ENCODE results near the gene GOLGA6C.
"Not testable (repeated sequence)": the region's sequence is repeated elsewhere in the genome, so short reads cannot be mapped to it uniquely, and the experiment has no call there.

The GOLGA6C gene

DNA sequence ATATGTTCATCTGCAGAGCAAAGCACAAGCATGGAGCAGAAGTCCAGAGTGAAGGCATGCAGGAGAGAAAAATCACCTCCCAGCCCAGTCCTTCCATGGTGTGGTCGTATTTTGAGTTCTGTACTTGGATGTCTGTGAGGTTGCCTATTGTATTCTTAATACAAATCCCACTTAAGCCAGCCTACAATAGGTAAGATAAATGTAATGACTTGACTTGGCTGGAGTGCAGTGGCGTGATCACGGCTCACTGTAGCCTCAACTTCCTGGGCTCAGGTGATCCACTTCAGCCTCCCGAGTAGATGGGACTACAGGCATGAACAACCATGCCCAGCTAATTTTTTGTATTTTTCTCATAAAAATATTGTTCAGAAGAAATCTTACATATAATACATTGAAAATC is 6.8 kb upstream of the GOLGA6C start:
- DNase-seq (ENCODE audit: low read depth in 1 of 2, low spot score in 1 of 2), result not testable (repeated sequence)

DNA sequence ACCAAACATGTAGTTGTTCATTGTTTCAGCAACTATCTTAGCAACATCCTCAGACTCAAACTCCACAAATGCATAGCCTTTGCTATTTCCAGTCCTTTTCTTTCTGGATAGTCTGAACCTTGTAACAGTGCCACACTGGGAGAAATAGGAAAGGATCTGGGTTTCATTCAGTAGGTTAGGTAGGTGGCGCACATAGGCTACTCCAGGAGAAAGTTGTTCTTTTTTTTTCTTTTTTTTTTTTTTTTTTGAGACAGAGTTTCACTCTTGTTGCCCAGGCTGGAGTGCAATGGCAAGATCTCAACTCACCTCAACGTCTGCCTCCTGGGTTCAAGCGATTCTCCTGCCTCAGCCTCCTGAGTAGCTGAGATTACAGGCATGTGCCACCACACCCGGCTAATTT is 5.8 kb upstream of the GOLGA6C start:
- not testable (repeated sequence) for DNase-seq (ENCODE audit: low read depth in 1 of 2, low spot score in 1 of 2)

DNA sequence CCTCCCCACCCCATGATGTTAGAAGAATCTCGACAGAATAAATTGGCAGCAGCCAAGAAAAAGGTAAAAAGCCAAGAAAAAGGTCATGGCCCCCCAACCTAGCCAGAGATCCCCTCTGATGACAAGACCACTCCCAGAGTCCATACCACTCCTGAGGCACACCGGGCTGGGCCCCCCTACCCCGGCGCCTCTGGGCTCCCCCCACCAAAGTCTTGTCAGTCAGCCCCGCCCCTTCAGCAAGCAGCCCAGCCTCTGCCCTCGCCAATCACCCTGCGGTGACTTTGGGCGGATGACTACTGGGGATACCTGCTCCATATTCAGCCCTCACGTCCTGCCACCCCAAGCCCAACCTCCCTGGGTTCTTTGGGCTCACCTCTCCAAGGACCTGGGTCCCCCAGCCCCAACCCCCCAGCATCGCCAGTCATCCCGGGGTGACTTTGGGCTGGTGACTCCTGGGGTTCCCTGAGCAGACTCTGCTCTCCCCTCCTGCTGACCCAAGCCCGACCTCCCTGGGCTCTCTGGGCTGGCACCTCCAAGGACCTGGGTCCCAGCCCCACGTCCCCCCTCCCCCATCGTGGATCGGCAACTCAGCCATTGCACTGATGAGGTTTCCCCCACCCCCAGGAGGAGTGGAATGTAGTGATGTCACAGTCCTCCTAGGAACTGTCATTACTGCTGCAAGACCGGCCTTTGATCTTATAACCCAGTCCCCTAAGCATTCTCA is 648 bp downstream of the GOLGA6C start:
- DNase-seq (ENCODE audit: low read depth in 1 of 2, low spot score in 1 of 2), result not testable (repeated sequence)

DNA sequence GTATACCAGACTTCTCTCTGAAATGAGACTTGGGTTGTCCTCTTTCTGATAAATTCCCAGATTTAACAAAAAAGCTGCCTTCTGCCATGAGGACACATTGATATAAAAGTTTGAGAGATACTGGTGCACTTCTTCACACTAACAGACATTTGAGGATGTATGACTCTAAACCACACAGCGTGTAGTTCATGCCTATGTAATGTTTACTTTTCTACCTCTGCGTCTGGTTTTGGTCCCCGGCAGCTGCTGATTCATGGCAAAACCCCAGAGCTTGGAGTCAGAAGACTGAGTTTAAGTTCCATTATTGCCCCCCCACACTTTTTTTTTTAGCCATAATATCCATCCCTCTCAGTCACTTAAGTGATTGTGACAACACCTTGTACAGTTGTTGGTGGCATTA is 1.7 kb downstream of the GOLGA6C start:
- DNase-seq (ENCODE audit: low read depth in 1 of 2, low spot score in 1 of 2), result not testable (repeated sequence)

DNA sequence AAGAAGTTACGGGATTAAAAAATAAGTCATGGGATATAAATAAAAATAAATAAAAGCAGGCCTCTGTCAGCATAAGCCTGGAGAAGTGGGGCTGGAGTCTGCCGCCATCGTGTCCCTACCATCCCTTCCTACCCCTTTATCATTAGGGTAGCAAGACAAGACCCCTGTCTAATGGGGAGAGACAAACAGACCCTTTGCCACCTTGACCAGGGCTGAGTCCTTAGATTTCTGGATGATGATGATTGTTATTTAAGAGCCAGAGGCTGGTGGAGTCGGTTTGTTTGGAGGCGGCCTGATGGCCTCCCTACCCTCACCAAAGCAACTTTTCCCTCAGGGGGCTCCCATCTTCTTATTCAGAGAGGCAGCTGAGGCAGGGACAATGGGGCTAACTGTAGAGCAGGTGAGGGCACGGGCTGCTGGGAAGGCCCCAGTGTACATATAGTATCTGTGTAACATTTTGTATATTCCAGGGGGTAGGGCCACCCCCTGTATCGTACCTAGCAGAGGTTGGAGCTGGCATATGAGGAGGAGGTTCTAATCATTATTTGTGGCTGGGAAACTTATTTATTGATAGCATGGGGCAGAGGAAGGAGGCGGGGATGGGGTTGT is 15.7 kb downstream of the GOLGA6C start:
- DNase-seq (ENCODE audit: low read depth in 1 of 2, low spot score in 1 of 2), result not testable (repeated sequence)

DNA sequence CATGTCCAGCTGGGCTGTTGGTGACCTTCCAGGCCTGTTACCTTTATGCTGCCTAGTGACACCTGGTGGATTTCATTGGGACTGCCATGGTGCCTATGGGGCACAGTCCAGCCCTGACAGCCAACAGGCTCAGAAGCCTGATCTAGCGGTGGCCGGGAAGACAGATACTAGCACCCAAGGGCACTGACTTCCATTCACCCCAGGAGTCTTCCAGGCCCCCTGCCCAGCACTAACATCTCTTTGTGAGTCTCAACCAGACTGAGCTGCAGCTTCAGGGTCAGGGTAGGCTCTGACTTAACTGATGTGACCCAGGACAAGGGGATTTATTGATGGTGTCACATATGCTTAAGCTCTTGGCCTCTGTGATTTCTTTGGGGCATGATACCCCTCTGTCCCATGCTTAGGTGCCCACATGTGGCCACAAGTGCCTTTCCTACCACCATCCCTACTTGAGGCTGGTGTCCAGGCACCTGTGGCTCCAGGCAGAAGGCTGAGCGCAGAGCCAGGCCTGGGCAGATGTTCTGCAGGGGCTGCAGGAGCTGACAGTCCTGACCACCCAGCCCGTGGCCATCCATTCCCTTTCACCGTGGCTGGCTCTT is 16.5 kb downstream of the GOLGA6C start:
- peak in 1 of 2 donors; percentile 42 for DNase-seq (ENCODE audit: low read depth in 1 of 2, low spot score in 1 of 2)

DNA sequence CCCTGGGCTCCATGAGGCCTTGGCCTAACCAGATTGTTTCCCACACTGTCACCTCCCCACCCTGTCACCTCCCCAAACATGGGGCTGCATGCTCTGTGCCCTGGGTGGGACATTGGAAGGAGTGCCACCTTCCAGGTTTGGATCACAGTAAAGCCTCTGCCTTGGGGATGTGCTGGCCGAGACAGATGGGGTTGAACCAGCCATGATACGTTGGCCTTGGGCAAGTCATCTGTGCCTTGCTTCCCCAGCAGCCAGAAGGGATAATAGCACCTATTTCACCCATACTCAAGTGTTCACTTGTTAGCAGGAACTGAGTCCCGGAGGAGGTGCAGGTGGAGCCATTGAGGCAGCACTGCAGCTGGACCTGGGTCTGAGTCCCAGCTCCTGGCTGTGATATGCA is 17.5 kb downstream of the GOLGA6C start:
- DNase-seq (ENCODE audit: low read depth in 1 of 2, low spot score in 1 of 2), result not testable (repeated sequence)

DNA sequence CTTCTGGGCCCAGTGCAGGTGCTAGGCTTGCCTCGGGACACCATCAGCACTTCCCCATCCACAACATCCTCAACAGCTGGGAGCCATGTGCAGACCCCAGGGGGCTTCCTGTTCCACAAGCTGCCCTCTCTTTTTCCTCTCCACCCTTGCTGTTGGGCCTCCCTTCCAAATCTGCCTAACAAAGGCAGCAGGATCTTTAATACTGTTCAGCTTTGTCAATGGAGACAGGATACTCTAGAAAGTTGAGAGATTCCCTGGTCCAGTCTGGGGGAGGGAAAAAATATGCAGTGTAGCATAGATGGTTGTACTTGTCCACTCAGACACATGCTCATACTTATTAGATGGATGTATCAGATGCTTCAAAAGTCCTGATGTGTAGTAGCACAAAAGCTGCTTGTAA is 20.4 kb downstream of the GOLGA6C start:
- not testable (repeated sequence) for DNase-seq (ENCODE audit: low read depth in 1 of 2, low spot score in 1 of 2)

DNA sequence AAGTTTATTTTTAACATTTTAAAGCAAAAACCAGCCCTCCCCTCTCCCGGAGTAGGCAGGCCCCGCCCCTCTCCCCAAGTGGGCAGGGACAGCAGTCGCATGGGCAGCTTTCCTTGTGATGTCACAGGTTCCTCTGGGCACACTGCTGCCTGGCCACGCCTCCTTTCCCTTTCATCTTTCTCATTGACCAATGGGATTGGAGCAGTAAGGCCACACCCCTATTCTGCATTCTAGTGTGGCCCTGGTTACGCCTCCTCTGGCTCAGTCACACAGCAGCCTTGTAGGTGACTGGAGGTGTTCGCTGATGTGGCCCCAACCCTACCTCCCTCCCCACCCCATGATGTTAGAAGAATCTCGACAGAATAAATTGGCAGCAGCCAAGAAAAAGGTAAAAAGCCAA is 24.4 kb downstream of the GOLGA6C start, which contains the start of gene GOLGA6D:
GOLGA6D (plus strand) TSS at position 264 of the 400 bp plus-strand sequence; CDS start at position 305, 41 bp downstream.
- DNase-seq (ENCODE audit: low read depth in 1 of 2, low spot score in 1 of 2), result not testable (repeated sequence)

DNA sequence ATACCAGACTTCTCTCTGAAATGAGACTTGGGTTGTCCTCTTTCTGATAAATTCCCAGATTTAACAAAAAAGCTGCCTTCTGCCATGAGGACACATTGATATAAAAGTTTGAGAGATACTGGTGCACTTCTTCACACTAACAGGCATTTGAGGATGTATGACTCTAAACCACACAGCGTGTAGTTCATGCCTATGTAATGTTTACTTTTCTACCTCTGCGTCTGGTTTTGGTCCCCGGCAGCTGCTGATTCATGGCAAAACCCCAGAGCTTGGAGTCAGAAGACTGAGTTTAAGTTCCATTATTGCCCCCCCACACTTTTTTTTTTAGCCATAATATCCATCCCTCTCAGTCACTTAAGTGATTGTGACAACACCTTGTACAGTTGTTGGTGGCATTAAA is 26.0 kb downstream of the GOLGA6C start:
- not testable (repeated sequence) for DNase-seq (ENCODE audit: low read depth in 1 of 2, low spot score in 1 of 2)

DNA sequence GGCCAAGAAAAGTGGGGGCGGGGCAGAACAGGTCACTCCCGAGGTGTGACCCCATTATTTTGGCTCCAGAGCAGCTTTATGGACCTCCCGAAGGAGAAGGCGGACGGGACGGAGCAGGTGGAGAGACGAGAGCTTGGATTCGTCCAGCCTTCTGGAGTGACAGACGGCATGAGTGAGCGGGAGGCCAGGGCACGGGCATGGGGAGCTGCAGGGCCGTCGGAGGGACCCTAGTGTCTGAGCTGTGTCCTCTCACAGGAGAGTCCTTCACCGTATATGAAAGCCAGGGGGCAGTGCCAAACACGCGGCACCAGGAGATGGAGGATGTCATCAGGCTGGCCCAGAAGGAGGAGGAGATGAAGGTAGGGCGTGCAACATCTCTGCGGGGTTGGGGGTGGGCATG is 35.5 kb downstream of the GOLGA6C start:
- not testable (repeated sequence) for DNase-seq (ENCODE audit: low read depth in 1 of 2, low spot score in 1 of 2)

DNA sequence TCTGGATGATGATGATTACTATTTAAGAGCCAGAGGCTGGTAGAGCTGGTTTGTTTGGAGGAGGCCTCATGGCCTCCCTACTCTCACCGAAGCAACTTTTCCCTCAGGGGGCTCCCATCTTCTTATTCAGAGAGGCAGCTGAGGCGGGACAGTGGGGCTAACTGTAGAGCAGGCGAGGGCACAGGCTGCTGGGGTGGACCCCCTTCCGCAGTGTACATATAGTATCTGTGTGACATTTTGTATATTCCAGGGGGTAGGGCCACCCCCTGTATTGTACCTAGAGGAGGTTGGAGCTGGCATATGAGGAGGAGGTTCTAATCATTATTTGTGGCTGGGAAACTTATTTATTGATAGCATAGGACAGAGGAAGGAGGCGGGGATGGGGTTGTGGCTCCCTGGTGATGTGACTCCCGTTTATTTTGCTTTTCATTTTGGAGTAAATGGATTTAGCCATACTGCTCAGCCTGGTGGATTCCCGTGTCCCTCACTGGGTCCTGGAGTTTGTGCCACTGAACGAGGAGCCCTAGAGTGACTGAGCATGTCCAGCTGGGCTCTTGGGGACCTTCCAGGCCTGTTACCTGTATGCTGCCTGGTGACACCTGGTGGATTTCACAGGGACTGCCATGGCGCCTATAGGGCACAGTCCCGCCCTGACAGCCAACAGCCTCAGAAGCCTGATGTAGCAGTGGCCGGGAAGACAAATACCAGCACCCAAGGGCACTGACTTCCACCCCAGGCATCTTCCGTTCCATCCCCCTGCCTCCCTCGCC is 40.6 kb downstream of the GOLGA6C start:
- not testable (repeated sequence) for DNase-seq (ENCODE audit: low read depth in 1 of 2, low spot score in 1 of 2)

DNA sequence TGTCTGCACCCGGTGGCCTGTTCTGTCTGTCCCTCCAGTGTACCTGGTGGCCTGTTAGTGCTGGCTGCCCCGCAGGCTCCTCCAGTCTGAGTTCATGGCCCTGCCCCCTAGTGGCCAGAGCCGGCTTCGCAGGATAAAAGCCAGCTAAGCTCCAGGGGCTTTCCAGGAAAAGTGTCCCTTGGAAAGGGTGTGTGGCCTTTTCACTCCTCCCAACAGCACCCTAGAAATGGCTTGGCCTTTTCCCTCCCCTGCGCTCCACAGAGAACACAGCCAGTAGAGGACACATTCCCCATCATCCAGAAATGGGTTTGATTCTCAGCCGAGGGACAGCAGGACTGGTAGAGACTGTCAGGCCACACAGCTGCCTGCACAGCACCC is 41.2 kb downstream of the GOLGA6C start:
- peak; percentile 33 to 58 for DNase-seq (ENCODE audit: low read depth in 1 of 2, low spot score in 1 of 2)

DNA sequence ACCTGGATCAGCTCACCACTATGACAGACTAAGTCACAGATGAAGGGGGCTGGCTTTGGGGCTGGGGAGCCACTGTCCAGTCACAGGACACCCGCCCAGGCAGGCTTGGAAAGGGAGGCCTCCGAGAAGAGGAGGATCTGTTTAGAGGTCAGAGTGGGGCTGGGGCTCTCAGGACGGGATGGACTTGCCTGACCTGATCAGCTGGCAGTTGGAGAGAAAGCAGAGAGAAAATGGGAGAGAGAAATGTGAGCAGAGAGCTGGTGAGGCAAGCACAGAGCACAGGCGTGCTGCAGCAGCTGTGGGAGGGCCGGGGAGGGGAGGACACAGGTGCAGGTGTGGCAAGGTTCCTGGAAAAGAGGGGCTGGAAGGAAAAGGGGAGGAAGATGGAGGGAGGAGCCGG is 41.9 kb downstream of the GOLGA6C start:
- DNase-seq (ENCODE audit: low read depth in 1 of 2, low spot score in 1 of 2), result not testable (repeated sequence)

DNA sequence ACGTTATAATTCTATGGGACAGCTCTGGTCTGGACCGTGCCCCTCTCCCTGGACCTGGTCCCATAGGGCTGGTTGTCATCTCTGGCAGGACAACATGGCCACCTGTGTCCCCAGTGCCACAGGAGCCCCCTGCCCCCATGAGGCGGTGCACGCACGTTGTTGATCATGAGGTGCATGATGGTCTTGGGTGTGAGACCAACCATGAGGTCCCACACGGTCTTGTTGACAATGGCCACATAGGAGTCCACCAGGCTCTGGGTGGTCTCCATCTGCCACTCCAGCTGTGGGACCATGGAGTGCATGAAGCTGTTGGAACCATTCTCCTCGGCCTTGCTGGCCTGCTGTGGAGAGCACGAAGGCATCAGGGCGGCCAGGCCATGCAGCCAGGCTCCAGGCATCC is 44.2 kb downstream of the GOLGA6C start:
- DNase-seq (ENCODE audit: low read depth in 1 of 2, low spot score in 1 of 2), result no peak

DNA sequence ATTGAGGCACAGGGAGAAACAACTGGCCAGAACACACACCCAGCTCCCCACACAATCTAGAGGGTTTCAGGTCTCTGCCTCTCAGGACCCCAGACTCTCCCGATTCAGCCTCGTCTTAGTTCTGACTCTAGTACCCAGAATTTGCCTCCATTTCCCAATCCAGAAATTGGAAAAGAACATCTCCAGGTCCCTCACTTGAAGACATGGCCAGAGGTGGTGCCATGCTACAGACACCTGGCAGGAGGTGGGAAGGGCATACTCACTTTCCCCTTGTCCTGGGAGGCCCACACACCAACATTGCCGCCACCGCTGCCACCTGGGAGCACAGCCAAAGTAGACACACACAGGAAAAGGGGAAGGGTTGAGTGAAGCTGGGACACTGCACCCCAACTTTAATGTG is 44.6 kb downstream of the GOLGA6C start:
- not testable (repeated sequence) for DNase-seq (ENCODE audit: low read depth in 1 of 2, low spot score in 1 of 2)

DNA sequence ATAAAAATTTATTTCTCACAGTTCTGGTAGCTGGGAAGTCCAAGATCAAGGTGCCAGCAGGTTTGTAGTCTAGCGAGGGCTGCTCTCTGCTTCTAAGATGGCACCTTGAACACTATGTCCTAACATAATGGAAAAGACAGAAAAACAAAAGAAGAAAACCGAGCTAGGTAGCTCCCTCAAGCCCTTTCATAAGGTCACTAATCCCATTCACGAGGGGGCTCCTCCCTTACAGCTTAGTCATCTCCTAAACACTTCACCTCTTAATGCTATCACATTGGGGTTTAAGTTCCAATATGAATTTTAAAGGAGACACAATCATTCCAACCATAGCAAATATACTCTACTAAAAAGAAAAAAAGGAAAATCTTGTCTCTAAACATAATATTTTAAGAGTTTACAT is 48.1 kb downstream of the GOLGA6C start:
- DNase-seq (ENCODE audit: low read depth in 1 of 2, low spot score in 1 of 2), result no peak

DNA sequence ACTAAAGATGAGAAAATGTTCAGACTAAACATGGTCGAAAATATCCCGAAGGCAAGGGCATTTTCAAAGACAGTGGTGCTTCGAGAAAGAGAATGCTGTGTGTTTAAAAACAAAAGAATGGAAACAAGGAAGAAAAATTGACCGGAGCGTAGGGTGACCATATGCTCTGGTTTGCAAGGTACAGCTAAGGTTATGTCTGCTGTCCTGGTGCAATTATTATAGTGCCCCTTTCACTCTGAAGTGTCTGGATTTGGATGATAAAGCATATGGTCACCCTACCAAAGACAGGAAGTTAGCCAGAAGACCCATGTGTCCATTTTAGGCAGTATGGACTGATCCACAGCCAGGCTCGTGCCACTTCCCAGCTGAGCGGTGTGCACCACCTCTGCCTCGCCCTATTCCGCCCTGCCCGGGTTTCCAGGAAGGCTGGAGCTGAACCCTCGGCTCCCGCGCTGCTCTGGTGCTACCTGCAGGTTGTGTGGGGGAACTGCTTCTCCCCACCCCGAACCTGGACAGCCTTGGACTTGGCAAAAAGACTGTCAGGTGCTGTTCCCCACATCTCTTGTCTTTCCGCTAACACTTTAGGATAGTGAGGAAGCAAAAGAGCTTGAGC is 49.8 kb downstream of the GOLGA6C start:
- DNase-seq (ENCODE audit: low read depth in 1 of 2, low spot score in 1 of 2), result no peak

DNA sequence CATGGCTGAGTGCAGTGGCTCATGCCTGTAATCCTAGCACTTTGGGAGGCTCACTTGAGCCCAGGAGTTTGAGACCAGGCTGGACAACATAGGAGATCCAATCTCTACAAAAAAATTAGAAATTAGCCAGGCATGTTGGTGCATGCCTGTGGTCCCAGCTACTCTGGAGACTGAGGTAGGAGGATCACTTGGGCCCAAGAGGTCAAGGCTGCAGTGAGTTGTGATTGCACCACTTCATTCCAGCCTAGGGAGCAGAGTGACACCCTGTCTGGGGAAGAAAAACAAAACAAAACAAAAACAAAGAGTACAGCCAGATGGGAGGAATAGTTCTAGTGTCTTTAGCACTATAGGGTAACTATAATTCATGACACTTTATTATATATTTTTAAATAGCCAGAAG is 51.6 kb downstream of the GOLGA6C start:
- no peak for DNase-seq (ENCODE audit: low read depth in 1 of 2, low spot score in 1 of 2)

DNA sequence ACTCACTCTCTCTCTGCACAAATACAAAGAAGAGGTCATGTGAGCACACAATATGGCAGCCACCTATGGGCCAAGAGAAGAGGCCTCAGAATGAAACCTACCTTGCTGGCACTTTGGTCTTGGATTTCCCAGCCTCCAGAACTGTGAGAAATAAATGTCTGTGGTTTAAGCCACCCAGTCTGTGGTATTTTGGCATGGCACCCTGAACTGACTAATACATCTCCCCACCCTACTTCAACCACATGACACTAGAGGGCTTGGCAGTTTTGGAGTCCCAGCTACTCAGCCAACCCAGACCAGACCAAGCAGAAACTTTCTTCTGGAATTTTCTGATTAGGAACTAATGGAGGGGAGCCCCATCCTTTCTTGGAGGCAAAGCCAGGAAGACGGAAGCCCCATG is 54.4 kb downstream of the GOLGA6C start:
- not testable (repeated sequence) for DNase-seq (ENCODE audit: low read depth in 1 of 2, low spot score in 1 of 2)
